Adrenal gland (tissue), 5 donors: ENCODE measurements around the gene ACTL6B.

Experiments used
- POLR2A ChIP-seq, 2 donors: fragments of 450-650 bp; IDR thresholded peaks; one replicate each; pipeline ENCODE4 v1.6.1; 2017; ENCODE audit warnings: antibody characterized with exemption in 2 of 2, mild to moderate bottlenecking in 2 of 2, moderate library complexity in 1 of 2
- TF ChIP-seq, protein P1 (sequence below), 6 experiments: fragments of 450-650 bp in 4 of 6; fragments of 200-600 bp in 2 of 6; sonication (generic) in 1 of 6; IDR thresholded peaks; 1 replicate in 5 of 6; 2 replicates in 1 of 6; pipeline versions ENCODE4 v1.5.1 to v1.8.0; 2016 to 2021; ENCODE audit warnings: antibody characterized with exemption in 6 of 6, mild to moderate bottlenecking in 2 of 6, moderate library complexity in 1 of 6
- donor health status: DM: no; HTN: no; CAD: no.

DNA sequence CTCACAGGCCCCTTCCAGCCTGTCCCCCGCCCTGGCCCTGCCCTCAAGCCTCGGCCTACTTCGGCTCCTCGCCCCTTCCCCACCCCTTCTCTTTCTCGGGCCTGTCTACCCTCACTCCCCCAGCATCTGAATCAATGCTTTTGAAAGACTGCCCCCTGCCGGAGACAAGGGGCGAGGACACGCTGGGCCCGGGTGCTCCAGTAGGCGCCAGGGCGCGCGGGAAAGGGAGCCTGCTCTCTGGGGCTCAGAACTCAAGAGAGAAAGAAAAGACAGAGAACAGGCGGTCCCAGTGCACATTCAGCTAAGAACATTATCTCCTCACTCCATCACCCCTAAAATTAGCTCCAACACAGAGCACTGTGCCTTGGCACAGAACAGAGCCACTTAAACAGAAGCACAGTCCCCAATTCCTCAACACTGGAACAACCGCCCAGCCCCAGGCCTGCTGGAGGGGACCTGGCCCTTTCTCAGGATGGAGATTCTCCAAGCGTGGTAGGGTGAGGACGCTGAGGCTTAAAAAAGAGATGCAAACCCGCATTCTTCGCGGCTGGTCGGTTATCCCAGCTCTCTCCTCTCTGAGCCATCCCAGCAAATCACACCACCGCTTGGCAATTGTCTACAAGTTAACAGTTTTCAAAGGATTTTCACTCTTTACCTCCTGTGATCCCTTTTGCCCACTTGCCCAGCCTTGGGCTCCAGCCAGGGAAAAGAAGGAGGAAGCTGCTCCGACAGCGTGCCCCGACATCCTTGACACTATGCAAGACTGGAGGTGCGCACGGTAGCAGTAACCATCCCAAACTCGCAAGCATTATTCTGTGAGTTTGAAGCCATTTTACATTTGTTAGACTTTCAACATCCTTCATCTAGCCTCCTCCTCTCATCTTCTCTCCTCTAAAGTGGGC, 35.7 kb upstream of the ACTL6B start:
- TF ChIP-seq, protein P1, sequence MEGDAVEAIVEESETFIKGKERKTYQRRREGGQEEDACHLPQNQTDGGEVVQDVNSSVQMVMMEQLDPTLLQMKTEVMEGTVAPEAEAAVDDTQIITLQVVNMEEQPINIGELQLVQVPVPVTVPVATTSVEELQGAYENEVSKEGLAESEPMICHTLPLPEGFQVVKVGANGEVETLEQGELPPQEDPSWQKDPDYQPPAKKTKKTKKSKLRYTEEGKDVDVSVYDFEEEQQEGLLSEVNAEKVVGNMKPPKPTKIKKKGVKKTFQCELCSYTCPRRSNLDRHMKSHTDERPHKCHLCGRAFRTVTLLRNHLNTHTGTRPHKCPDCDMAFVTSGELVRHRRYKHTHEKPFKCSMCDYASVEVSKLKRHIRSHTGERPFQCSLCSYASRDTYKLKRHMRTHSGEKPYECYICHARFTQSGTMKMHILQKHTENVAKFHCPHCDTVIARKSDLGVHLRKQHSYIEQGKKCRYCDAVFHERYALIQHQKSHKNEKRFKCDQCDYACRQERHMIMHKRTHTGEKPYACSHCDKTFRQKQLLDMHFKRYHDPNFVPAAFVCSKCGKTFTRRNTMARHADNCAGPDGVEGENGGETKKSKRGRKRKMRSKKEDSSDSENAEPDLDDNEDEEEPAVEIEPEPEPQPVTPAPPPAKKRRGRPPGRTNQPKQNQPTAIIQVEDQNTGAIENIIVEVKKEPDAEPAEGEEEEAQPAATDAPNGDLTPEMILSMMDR (IDR thresholded peaks at IDR 0.05) = peak; percentile 84 to 93 (median 87)
- no peak for TF ChIP-seq POLR2A (IDR thresholded peaks at IDR 0.05)
